ENCODE results near the gene CEACAM3. TPM values are rescaled to one million over a fixed set of nuclear protein-coding genes. Genes with fewer than 3 reads are reported as not detected.

The CEACAM3 gene
- total and polyA plus RNA-seq, 2 donors (not counting 1 experiment from before 2014, with no cell fraction given), result not detected

GRCh38 chr19:41807176-41807575 is 10.8 kb downstream of the CEACAM3 start:
- TF ChIP-seq CTCF (conservative IDR thresholded peaks at IDR 0.05 in 1 of 2, IDR thresholded peaks at IDR 0.05 in 1 of 2; ENCODE audit: low read depth in 1 of 2, low read length in 2 of 2) (no peak), EZH2 (IDR thresholded peaks at IDR 0.05; ENCODE audit: low read length, missing control alignments) (no peak)
- Histone ChIP-seq H3K4me2 (ENCODE audit: extremely low read depth, insufficient read depth, low read length) (no peak overlapping the region), H3K4me1 (ENCODE audit: control insufficient read depth, extremely low read depth, insufficient read depth, low read length) (no peaks in the 10 kb centered on the region), H3K9me3 (ENCODE audit: control insufficient read depth, insufficient read depth, low read depth, low read length) (no peaks in the 10 kb centered on the region), H2AFZ (ENCODE audit: low read length) (no peak overlapping the region), H3K36me3 (ENCODE audit: control insufficient read depth, insufficient read depth, low read length) (no peaks in the 10 kb centered on the region), H3K27me3 (ENCODE audit: control insufficient read depth, insufficient read depth, low read length) (no peaks in the 10 kb centered on the region), H3K79me2 (ENCODE audit: control insufficient read depth, insufficient read depth, low read length) (no peaks in the 10 kb centered on the region), H4K20me1 (ENCODE audit: control insufficient read depth, extremely low read depth, insufficient read depth, low read length) (no peaks in the 10 kb centered on the region), H3K27ac (ENCODE audit: insufficient read depth, low read length) (no peak overlapping the region), H3K9ac (ENCODE audit: insufficient read depth, low read length) (no peak overlapping the region), H3K4me3 (replicated peaks in 1 of 4; ENCODE audit: control extremely low read depth in 1 of 4, insufficient read depth in 1 of 4, low read depth in 3 of 4, low read length in 4 of 4) (no peak overlapping the region)
- DNase-seq (ENCODE audit: low read depth in 2 of 2), result no peak

- H3K79me2 ChIP-seq (ENCODE audit: control insufficient read depth, insufficient read depth, low read length), result no peaks in the 10 kb centered on the region
- H3K9me3 ChIP-seq (ENCODE audit: control insufficient read depth, insufficient read depth, low read depth, low read length), result no peaks in the 10 kb centered on the region
- H3K9ac ChIP-seq (ENCODE audit: insufficient read depth, low read length), result no peak overlapping the region
- no peaks in the 10 kb centered on the region for H4K20me1 ChIP-seq (ENCODE audit: control insufficient read depth, extremely low read depth, insufficient read depth, low read length)
- H3K4me3 ChIP-seq (replicated peaks in 1 of 4; ENCODE audit: control extremely low read depth in 1 of 4, insufficient read depth in 1 of 4, low read depth in 3 of 4, low read length in 4 of 4), result no peak overlapping the region
- H3K4me2 ChIP-seq (ENCODE audit: extremely low read depth, insufficient read depth, low read length), result no peak overlapping the region
- no peak overlapping the region for H2AFZ ChIP-seq (ENCODE audit: low read length)
- no peaks in the 10 kb centered on the region for H3K27me3 ChIP-seq (ENCODE audit: control insufficient read depth, insufficient read depth, low read length)
- TF ChIP-seq EZH2 (IDR thresholded peaks at IDR 0.05; ENCODE audit: low read length, missing control alignments) (no peak), CTCF (conservative IDR thresholded peaks at IDR 0.05 in 1 of 2, IDR thresholded peaks at IDR 0.05 in 1 of 2; ENCODE audit: low read depth in 1 of 2, low read length in 2 of 2) (no peak)
- H3K36me3 ChIP-seq (ENCODE audit: control insufficient read depth, insufficient read depth, low read length), result no peaks in the 10 kb centered on the region
- H3K27ac ChIP-seq (ENCODE audit: insufficient read depth, low read length), result no peak overlapping the region
- DNase-seq (ENCODE audit: low read depth in 2 of 2), result no peak
- H3K4me1 ChIP-seq (ENCODE audit: control insufficient read depth, extremely low read depth, insufficient read depth, low read length), result no peaks in the 10 kb centered on the region
Measured at GRCh38 chr19:41808663-41809566, 12.5 kb downstream of the CEACAM3 start.

- no peaks in the 10 kb centered on the region for H3K4me1 ChIP-seq (ENCODE audit: control insufficient read depth, extremely low read depth, insufficient read depth, low read length)
- no peak overlapping the region for H3K9ac ChIP-seq (ENCODE audit: insufficient read depth, low read length)
- no peaks in the 10 kb centered on the region for H3K9me3 ChIP-seq (ENCODE audit: control insufficient read depth, insufficient read depth, low read depth, low read length)
- no peak overlapping the region for H2AFZ ChIP-seq (ENCODE audit: low read length)
- no peak overlapping the region for H3K4me2 ChIP-seq (ENCODE audit: extremely low read depth, insufficient read depth, low read length)
- H4K20me1 ChIP-seq (ENCODE audit: control insufficient read depth, extremely low read depth, insufficient read depth, low read length), result no peaks in the 10 kb centered on the region
- no peak overlapping the region for H3K4me3 ChIP-seq (replicated peaks in 1 of 4; ENCODE audit: control extremely low read depth in 1 of 4, insufficient read depth in 1 of 4, low read depth in 3 of 4, low read length in 4 of 4)
- H3K27ac ChIP-seq (ENCODE audit: insufficient read depth, low read length), result no peak overlapping the region
- H3K27me3 ChIP-seq (ENCODE audit: control insufficient read depth, insufficient read depth, low read length), result no peaks in the 10 kb centered on the region
- no peaks in the 10 kb centered on the region for H3K36me3 ChIP-seq (ENCODE audit: control insufficient read depth, insufficient read depth, low read length)
- TF ChIP-seq EZH2 (IDR thresholded peaks at IDR 0.05; ENCODE audit: low read length, missing control alignments) (no peak), CTCF (conservative IDR thresholded peaks at IDR 0.05 in 1 of 2, IDR thresholded peaks at IDR 0.05 in 1 of 2; ENCODE audit: low read depth in 1 of 2, low read length in 2 of 2) (no peak)
- no peak for DNase-seq (ENCODE audit: low read depth in 2 of 2)
- no peaks in the 10 kb centered on the region for H3K79me2 ChIP-seq (ENCODE audit: control insufficient read depth, insufficient read depth, low read length)
Measured at GRCh38 chr19:41810301-41810700, 13.9 kb downstream of the CEACAM3 start.
